Cardiac fibroblast (primary cell): ENCODE measurements around the gene ARL5C.
A peak's percentile ranks its signal among the peaks of the same experiment; 100 is the strongest.

Experiments
- DNase-seq, 2 donors: peaks; one replicate each; pipeline versions ENCODE4 v3.0.0 to v3.0.0-alpha.2; 2010; ENCODE audit warnings: low read depth in 2 of 2
- H3K4me3 ChIP-seq, 2 donors: replicated peaks in 1 of 2; 1 replicate in 1 of 2; 2 replicates in 1 of 2; pipeline ENCODE4 v1.5.1; 2011; ENCODE audit warnings: low read depth in 2 of 2, low read length in 2 of 2, mild to moderate bottlenecking in 2 of 2, moderate library complexity in 1 of 2
- TF ChIP-seq, protein P1 (sequence below): IDR thresholded peaks from one replicate; pipeline ENCODE4 v1.5.1; 2011; ENCODE audit warnings: low read depth, mild to moderate bottlenecking, low read length, inconsistent platforms

Gene ARL5C

DNA sequence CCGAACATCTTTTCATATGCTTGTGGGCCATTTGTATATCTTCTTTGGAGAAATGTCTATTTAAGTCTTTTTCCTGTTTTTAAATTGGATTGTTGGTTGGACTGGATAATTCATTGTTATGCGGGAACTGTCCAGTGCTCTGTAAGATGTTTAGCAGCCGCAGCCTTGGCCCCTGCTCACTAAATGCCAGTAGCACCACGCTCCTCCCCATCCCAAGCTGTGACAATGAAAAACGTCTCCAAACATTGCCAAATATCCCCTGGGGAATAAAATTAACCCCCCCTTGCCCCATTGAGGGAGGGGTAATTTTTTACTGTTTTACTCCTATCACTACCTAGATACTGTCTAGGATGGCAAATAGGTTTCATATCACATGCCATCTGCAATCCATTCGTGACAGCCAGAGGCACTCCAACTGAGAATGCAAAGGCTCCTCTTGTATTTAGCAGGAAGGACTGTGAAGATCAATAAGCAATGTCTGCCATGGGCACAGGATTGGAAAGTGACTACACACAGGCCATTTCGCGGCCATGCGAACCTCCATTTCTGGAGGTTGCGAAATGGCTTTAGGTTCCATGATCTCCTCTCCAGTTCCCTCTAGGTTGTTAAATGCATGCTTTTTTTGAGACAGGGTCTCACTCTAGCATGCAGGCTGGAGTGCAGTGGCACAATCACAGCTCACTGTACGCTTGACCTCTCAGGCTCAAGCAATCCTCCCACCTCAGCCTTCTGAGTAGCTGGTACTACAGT lies 23.9 kb downstream of the ARL5C start:
- TF ChIP-seq, protein P1, sequence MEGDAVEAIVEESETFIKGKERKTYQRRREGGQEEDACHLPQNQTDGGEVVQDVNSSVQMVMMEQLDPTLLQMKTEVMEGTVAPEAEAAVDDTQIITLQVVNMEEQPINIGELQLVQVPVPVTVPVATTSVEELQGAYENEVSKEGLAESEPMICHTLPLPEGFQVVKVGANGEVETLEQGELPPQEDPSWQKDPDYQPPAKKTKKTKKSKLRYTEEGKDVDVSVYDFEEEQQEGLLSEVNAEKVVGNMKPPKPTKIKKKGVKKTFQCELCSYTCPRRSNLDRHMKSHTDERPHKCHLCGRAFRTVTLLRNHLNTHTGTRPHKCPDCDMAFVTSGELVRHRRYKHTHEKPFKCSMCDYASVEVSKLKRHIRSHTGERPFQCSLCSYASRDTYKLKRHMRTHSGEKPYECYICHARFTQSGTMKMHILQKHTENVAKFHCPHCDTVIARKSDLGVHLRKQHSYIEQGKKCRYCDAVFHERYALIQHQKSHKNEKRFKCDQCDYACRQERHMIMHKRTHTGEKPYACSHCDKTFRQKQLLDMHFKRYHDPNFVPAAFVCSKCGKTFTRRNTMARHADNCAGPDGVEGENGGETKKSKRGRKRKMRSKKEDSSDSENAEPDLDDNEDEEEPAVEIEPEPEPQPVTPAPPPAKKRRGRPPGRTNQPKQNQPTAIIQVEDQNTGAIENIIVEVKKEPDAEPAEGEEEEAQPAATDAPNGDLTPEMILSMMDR: no peak

GRCh38 chr17:39141294-39141693 lies 24.7 kb downstream of the ARL5C start:
- H3K4me3 ChIP-seq: no peak overlapping the region
- TF ChIP-seq, protein P1: no peak
- no peak for DNase-seq

More for the DNA sequence above, 23.9 kb downstream of the ARL5C start:
- H3K4me3 ChIP-seq: no peak overlapping the region
- no peak for DNase-seq

DNA sequence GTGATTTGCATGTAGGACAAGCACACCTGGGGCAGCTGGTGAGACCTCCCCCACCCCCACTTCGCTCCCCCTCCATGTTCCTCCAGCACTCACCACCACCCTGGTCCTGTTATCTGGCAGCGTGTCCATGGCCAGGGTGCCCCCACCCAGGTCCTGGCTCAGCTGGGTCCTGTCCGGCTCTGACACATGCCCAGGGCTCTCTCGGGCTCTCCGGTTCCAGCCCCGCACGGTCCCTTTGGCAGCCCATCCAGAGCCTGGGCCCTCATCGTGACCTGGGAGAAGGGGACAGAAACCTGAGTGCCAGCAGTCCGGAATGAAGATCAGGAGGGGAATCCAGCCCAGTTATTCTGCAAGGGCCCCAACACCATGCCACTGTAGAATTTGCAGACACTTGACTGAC lies 26.4 kb downstream of the ARL5C start:
- TF ChIP-seq, protein P1: no peak
- H3K4me3 ChIP-seq: no peak overlapping the region
- no peak for DNase-seq

DNA sequence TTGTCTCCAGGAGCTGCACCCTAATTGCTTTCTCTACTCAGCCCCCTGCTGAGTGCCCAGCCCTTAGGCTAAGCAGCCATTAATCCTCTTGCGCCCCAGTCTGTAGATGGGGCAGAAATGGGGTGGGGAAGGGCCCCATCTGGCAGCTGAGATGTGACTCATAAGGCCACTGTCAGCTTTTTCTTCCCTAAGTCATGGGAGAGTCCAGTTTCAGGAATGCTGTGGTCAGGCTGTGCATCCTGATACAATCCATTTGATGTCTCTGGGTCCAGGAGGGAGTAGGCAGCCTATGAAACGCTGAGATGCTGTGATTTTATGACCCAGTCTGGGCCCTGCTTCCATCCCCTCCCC lies 26.8 kb downstream of the ARL5C start:
- TF ChIP-seq, protein P1: no peak
- no peak overlapping the region for H3K4me3 ChIP-seq
- peak; percentile 46 to 86 for DNase-seq

DNA sequence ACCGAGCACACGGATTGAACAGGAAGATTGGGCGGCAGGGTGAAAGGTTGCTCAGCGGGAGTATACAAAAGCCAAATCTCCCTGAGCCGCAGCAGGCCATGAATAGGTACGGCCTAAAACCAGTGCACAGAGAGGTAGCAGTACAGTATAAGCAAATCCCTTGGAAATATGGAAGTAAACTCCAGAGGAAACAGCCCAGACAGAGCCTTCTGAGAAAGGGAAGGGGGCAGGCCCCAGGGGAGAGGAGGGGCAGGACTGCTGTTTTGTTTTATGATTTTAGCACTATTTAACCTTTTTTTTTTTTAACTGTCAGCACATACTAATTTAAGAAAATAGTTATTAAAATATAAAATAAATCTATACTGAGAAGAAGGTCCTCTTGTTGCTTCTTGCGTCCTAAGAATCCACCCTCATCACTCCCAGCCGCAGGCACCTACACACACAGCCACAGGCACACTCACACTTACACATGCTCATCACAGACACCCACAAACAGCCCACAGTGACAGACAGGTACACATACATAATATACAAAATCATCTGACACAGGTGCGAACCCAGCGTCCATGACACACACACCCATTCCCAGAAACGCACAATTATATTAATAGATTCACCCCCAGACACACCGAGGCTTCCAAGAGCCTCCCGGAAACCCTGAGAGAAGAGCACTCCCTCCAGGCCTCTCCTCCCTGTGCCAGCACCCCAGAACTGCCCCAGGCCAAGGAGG lies 27.4 kb downstream of the ARL5C start:
- DNase-seq: no peak
- TF ChIP-seq, protein P1: no peak
- H3K4me3 ChIP-seq: no peak overlapping the region

DNA sequence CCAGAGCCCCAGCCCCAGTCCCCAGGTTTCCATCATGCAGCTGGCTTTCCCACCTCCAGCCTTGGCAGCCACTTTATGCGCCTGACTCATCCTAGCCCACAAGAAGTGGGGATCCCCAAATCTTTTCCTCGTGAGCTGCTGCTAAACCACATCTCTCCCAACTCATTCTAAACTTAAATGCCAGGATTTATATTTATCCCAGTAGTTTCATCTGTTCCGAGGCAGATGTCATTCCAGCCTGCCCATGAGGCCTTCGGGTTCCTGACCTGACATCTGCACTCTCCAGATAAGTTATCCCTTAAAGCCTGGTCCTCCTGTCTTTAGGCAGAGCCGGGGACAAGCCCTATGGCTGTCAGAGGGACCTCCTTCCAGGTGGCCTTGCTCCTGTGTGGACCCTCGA lies 31.1 kb downstream of the ARL5C start:
- no peak for DNase-seq
- no peak overlapping the region for H3K4me3 ChIP-seq
- TF ChIP-seq, protein P1: no peak
